ENCODE data around the gene UGT1A6.

UGT1A6 gene

GRCh38 chr2:233772153-233772552, 79.5 kb downstream of the UGT1A6 start:
- no peak for DNase-seq

- DNase-seq, result no peak
Observed at GRCh38 chr2:233772583-233772982, 79.9 kb downstream of the UGT1A6 start.

- DNase-seq, result no peak
Observed at GRCh38 chr2:233773854-233774253, 81.2 kb downstream of the UGT1A6 start.

GRCh38 chr2:233775414-233775813, 82.7 kb downstream of the UGT1A6 start:
- no peak for DNase-seq

- no peak for DNase-seq
Observed at GRCh38 chr2:233778030-233778429, 85.3 kb downstream of the UGT1A6 start, which contains the start of gene MROH2A. Gene MROH2A (plus strand): TSS chr2:233778330. CDS start chr2:233779359, 1,029 bp downstream.

GRCh38 chr2:233779722-233780121, 87.0 kb downstream of the UGT1A6 start:
- no peak for DNase-seq

- DNase-seq, result no peak
Observed at GRCh38 chr2:233780771-233781170, 88.1 kb downstream of the UGT1A6 start.

GRCh38 chr2:233789554-233789953, 96.9 kb downstream of the UGT1A6 start:
- no peak for DNase-seq

- DNase-seq, result no peak
Observed at GRCh38 chr2:233791151-233791882, 98.6 kb downstream of the UGT1A6 start.

GRCh38 chr2:233791883-233792329, 99.2 kb downstream of the UGT1A6 start:
- no peak for DNase-seq

- no peak for DNase-seq
Observed at GRCh38 chr2:233792720-233793119, 100.0 kb downstream of the UGT1A6 start.

- no peak for DNase-seq
Observed at GRCh38 chr2:233793465-233794127, 100.9 kb downstream of the UGT1A6 start.

- no peak for DNase-seq
Observed at GRCh38 chr2:233794128-233794658, 101.5 kb downstream of the UGT1A6 start.

- no peak for DNase-seq
Observed at GRCh38 chr2:233795735-233796171, 103.1 kb downstream of the UGT1A6 start.

GRCh38 chr2:233796254-233796653, 103.6 kb downstream of the UGT1A6 start:
- DNase-seq, result no peak

GRCh38 chr2:233798335-233799086, 105.8 kb downstream of the UGT1A6 start:
- no peak for DNase-seq

GRCh38 chr2:233799087-233799665, 106.5 kb downstream of the UGT1A6 start:
- DNase-seq, result no peak

GRCh38 chr2:233799716-233800115, 107.0 kb downstream of the UGT1A6 start:
- DNase-seq, result no peak

GRCh38 chr2:233800208-233800607, 107.5 kb downstream of the UGT1A6 start:
- DNase-seq, result no peak

GRCh38 chr2:233801357-233802131, 108.9 kb downstream of the UGT1A6 start:
- no peak for DNase-seq

GRCh38 chr2:233802132-233802815, 109.6 kb downstream of the UGT1A6 start:
- no peak for DNase-seq

Measured in activated CD4-positive, alpha-beta T cell treated with anti-CD3 and anti-CD28 coated beads, Interleukin-2, amount 50 U/mL, for 4 hours (primary cell).